ENCODE results near the gene CLDN19. TPM values are rescaled to one million over a fixed set of nuclear protein-coding genes. Genes with fewer than 3 reads are reported as not detected.
"Not testable (repeated sequence)": the region's sequence is repeated elsewhere in the genome, so short reads cannot be mapped to it uniquely, and the experiment has no call there.

Gene CLDN19
- total RNA-seq, 1 donor from 2014 or later = not detected

DNA sequence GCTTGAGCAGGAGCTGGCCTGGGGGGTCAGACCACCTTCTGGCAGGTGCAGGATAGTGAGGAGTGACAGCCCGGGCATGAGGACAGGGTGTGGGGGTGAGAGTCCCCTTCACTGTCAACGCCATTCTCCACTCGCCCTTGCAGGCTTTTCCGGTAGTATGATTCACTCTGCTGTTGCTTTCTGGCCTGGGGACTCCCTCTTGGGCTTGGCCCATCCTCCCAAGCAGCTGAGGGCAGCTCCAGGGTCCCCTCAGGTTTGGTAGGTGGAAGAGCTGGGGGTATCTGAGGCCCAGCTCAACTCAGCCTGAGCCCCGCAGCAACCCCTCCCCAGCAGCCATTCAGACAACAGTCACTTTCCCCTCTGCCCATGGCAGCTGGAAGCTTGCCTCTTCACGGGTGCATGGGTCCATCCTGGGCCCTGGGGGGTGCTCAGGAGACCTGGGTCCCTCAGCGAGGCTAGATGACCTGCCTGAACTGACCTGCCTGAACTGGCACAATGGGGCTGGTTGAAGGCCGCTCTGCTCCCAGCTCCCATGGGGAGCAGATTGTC, 1.3 kb downstream of the CLDN19 start:
- DNase-seq (ENCODE audit: low read depth in 2 of 2) = no peak

DNA sequence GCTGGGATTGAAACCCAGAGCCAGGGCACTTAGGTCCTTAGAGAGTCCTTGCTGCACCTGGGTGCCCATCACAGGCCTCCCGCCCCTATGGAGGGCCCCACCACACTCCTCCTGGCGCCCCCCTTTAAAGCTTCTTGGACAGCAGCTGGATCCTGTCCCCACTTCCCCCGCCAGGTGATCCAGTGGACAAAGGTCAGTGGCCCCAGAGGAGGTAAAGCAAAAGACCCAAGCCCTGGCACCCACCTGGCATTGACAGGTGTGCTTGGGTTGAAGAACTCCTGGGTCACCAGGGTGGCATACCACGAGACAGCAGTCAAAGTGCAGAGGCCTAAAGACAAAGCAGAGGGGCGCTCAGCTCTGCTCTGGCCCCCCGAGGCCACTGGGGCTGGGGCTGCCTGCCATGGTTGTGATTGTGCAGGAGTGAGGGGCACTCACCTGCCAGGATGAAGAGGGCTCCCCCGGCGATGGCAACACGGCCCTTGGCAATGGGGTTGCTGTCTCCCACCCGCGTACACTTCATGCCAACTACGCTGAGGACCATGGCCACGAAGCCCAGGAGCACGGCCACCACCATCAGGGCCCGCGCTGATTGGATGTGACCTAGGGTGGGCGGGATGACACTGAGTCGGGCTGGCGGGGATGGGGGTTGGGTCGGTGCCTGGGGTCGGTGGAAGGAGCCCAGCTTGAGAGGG, 1.9 kb downstream of the CLDN19 start:
- no peak for DNase-seq (ENCODE audit: low read depth in 2 of 2)

DNA sequence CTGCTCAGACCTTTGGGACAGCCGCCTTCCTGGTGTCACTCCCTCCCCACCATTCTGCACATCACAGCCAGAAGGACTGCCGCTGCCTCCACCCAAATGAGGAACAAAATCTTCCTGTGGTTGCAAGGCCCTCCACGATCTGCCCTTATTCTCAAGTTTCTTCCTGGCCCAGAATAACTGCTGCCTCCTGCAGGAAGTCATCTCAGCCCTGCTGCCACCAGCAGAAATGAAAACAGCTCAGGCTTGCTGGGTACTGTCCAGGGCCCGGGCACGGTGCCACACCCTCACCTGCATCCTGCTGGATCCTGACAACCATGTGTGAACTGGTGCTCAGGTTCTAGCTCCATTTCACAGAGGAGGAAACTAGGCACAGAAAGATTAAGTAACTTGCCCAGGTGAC, 2.8 kb downstream of the CLDN19 start:
- no peak for DNase-seq (ENCODE audit: low read depth in 2 of 2)

DNA sequence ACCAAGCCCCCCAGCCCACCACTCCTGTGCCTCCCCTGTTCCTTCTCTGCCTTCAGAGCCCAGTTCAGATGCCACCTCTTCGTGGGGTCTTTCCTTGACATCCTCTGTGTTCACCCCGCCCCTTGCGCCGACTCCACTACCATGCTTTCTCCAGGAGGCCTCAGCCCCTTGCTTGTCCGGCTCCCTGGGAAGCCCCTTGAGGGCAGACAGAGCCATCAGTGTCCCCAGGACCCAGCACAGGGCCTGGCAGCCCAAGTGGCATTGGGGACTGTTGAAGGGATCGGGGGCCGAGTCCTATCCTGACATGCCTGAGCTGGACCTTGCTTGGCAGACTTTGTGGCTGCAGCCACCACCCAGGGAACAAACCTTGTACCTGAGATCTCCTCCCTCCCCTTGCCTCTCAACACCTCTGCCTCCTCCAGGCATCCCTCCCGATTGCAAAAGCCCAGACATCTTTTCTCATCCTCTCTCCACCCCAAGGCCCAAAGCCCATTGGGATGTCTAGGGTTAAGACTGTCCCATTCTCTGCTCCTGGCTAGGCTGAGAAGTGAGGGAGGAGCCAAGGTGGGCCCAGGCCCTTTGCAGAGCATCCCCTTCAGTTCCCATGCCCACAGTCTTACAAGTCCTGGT, 3.4 kb downstream of the CLDN19 start:
- DNase-seq (ENCODE audit: low read depth in 2 of 2) = no peak

DNA sequence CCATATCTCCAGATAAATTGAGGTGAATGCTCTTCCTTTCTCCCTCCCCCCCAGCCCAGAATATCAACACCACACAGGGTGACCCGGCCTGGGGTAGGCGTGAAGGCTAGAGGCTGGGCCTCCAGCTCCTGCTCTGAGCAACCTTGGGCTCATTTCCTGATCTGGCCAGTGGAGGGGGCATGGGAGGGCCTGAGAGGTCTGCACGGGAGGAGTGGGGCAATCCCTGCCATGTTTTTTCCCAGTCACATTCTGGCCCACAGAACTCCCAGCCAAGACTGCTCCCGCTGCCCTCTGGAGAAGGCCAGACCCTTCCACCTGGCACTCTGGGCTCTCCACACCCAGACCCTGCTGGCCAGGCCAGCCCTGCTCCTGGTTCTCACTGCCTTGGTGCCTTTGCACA, 3.9 kb downstream of the CLDN19 start:
- no peak for DNase-seq (ENCODE audit: low read depth in 2 of 2)

DNA sequence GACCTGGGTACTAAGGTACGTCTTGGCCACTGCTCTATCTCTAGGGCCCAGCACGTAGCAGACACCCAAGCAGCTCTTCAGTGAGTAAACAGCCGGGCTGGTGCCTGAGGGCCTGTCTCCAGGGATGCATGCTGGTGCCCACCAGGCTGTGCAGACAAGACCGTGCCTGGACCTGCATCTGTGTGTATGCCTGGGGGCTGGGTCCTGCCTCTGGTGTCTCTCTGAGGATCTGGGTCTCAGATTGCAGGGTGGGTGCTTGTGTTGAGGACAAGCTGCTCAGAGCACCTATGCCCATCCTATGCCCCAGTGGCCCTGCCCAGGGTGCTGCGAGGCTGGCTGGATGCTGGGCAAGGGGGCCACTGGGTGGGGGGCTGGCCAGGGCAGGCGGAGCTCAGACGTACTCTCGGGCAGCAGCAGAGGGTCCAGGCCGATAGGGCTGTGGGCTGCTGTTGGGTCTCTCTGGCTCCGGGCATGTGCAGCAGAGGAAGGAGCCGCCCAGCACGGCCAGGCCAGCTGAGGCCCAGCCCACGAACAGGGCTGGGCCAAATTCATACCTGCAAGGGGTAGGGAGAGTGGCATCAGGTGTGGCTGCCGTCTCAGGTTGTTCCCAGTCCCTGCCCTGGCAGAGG, 4.4 kb downstream of the CLDN19 start:
- no peak for DNase-seq (ENCODE audit: low read depth in 2 of 2)

DNA sequence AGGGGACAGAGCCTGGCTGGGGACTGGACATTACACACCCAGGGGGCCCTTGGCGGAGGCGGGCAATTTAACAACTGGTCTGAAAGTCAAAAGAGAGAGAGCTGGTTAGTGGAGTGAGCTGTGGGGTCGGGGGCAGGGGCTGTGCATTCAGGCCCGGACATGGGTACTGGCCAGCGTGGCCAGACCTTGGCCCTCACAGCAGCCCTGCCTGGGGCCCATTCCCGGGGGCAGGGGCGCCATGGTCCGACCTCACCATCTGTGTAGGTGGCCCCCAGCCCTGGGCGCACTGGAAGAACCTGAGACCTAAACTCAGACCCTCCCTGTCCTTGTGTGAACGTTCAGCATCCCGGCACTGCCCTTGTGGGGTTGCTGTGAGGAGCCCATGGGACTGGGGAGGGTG, 5.0 kb downstream of the CLDN19 start:
- no peak for DNase-seq (ENCODE audit: low read depth in 2 of 2)

DNA sequence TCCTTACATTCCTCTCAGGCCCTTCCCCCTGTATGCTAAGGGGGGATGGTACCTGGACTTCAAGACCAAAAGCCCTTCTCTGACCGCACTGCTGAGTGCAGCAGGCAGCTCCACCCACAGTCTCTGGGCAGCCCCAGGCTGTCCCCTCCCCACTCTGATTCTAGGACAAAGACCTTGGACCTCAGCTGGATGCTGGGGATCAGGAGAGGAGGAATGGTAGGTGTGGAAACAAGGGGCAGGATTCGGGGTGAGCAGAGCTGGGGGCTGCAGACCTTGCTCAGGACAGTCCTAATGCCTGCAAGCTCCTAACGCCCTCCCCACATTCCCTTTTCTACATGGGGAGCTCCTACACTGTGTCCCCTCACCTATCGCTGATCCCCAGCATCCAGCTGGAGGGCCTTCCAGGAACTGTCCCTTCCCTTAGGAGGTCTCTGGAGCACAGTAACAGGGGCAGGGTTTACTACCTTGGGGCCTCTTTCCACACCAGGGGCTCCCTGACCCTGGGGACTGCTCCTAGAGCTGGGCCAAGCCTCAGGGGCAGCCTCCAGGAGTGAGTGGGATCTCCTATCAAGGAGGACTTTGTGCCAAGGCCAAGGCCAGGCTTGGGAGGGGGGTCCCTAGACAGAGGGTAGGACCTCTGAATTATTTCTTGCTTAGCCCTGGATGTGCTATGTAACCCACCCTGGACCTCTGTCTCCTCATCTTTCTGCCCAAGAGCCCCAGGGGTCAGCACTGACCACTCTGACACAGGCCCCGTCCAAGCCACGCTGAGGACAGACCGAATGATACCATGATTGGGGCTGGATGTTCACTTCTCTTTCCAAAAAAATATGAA, 5.6 kb downstream of the CLDN19 start:
- no peak for DNase-seq (ENCODE audit: low read depth in 2 of 2)

DNA sequence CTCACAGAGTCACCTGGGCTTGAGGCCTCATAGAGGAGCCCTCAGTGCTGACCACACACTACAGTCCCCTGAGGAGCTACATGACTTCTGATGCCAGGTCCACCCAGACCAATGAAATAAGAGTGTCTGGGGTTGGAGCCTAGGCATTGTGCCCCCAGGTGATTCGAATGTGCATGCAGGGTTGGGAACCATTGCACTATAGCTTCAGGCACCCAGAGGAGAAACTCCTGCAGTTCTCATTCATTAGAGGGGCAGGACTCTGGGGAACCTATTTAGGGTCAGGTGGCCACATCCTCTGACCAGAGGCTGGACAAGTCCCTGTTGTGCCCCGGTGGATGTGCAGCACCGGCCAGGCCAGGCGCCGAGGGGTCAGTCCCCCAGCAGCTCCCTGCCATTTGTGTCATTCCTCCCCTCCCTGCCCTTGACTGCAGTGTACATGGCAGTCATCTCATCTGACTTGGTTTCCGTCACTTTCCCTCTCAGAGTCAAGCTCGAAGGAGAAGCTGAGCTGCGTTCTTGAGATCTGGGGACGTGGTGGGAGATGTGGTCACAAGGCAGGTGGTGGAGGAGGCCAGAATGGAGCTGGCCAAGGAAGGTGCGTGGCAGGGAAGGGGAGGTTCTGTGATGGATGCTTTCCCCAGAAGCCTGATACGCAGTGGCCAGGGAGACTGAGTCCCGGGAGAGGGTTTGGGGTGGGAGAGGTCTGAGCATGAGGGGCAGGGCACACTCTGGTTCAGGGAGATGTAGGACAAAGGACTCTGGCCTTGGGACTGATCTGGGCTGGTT, 6.4 kb downstream of the CLDN19 start:
- no peak for DNase-seq (ENCODE audit: low read depth in 2 of 2)

DNA sequence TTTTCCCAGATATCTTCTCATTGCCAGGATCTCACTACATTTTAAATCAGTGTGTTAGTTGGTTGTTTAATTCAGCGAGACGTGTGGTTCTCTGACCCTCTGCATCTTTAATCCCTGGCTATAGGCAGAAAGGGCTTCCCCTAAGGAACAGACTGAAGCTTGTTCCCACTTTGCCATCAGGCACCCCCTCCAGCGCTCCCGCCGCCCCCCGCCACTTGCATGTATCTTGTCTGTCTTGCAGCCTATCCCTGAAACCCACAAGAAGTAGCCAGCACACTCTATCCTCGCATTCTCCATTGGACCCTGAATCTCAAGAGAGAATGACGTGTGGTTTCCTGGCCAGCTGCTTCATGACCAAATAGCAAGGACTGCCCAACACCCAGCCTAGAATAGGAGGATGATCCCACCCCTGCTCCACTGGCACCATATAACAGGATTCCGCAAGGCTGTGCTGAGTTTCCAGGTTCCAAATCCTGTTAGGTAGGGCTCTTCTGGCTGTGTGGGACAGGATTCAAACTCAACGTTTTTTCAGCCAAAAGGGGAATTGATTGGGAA, 7.8 kb downstream of the CLDN19 start:
- DNase-seq (ENCODE audit: low read depth in 2 of 2) = no peak

DNA sequence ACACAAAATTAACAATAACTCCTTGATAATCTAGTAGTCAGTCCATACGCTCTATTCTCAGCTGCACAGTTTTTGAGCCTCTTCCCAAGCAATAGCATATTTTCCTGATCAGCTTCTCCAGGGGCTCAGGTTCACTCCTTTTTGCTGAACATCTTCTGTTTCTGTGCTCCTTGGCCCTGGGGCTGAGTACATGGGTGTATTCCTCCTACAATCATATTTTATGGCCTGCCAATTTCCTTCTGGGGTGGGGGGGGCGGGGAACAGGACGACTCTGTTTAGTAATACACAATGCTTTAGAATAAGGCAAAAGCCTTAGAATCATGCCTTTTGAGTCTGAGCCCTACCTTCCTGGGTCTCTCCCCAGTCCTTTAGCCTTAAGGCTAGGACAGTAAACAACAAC, 8.5 kb downstream of the CLDN19 start:
- DNase-seq (ENCODE audit: low read depth in 2 of 2) = no peak

DNA sequence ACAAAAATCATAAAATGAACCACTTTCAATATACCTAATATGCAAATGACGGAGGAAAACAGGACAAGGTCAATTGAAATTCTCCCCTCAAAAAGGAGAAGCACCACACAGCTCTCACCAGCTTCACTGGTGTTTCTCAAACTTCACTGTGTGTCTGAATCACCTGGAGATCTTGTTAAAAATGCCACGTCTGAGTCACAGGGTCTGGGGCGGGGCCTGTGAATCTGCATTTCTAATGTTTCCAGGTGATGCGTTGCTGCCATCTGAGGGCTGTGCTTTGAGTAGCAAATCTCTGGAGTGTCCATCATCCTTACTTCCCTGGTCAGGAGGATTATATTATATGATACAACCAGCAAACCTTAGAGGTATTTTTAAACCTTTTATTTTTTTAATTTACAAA, 9.0 kb downstream of the CLDN19 start:
- no peak for DNase-seq (ENCODE audit: low read depth in 2 of 2)

DNA sequence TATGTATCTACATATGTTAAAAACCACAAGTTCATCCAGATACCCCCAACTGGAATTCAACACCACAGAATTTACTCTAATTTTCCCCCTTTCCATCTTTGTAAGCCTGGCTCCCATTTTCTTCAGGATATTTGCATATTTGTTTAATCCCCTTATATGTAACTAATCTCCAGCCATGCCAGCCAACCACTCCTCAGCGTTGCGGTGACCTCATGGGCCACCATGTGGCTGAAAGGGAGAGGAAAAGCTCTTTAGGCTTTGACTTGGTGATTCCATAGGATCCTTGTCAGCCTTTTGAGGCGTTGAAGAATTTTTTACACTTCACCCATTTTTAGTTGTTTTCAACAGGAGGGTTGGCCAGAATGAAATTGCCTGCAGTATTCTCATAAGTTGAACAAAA, 10.0 kb downstream of the CLDN19 start:
- DNase-seq (ENCODE audit: low read depth in 2 of 2) = no peak

DNA sequence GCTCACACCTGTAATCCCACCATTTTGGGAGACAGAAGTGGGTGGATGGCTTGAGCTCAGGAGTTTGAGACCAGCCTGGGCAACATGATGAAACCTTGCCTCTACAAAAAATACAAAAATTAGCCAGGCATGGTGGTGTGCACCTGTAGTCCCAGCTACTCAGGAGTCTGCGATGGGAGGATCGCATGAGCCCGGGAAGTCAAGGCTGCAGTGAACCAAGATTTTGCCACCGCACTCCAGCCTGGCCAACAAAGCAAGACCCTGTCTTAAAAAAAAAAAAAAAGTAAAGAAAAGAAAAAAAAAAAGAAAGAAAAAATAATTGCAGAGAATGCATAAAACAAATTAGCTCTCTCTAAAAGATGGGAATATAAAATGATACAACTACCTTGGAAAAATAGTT, 14.2 kb downstream of the CLDN19 start:
- DNase-seq (ENCODE audit: low read depth in 2 of 2) = not testable (repeated sequence)

DNA sequence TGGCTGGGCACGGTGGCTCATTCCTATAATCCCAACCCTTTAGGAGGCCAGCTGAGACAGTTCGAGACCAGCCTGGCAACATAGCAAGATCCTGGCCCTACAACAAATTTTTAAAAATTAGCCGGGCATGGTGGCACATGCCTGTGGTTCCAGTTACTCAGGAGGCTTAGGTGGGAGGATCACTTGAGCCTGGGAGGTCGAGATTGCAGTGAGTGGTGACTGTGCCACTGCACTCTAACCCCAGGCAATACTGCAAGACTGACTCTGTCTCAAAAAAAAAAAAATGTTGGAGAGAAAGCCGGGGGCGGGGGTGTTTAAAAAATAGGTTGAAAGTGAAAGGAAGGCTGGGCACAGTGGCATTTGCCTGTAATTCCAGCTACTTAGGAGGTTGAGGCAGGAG, 16.5 kb downstream of the CLDN19 start:
- DNase-seq (ENCODE audit: low read depth in 2 of 2) = no peak

DNA sequence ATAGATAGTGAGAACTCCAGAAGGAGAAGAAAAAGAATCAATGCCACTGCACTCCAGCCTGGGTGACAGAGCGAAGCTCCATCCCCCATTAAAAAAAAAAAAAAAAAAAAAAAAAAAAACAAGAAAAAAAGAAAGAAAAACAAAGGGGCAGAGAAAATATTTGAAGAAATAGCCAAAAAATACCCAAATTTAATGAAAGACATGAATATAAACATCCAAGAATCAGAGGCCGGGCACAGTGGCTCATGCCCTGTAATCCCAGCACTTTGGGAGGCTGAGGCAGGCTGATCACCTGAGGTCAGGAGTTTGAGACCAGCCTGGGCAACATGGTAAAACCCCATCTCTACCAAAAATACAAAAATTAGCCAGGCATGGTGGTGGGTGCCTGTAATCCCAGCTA, 17.6 kb downstream of the CLDN19 start:
- not testable (repeated sequence) for DNase-seq (ENCODE audit: low read depth in 2 of 2)

DNA sequence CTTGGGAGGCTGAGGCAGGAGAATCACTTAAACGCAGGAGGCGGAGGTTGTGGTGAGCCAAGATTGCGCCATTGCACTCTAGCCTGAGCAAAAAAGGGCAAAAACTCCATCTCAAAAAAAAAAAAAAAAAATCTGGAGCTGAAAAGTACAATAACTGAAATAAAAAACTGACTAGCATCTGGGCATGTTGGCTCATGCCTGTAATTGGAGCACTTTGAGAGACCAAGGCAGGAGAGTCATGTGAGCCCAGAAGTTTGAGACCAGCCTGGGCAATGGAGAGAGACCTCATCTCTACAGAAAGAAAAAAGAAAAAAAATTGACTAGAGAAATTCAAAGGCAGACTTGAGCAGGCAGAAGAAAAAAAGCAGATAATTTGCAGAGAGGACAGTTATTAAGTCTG, 18.1 kb downstream of the CLDN19 start:
- no peak for DNase-seq (ENCODE audit: low read depth in 2 of 2)

DNA sequence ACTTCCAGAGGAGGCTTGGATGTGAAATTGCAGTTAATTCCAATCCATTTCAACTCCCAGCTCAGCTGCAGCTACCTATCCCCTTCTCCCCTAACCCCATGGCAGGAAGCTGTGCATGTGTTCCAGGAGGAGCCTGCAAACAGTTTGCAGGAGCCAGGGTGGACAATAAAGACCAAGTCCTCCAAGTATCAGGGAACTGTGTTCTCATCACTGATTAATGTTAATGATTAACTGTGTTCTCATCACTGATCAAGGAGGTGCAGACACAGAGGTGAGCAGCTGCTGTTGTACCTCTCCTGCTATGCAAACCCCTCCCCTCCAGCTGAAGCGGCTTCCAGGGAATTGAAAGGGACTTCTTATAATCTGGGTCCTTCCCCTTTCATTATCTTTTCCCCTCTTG, 19.2 kb downstream of the CLDN19 start:
- no peak for DNase-seq (ENCODE audit: low read depth in 2 of 2)

DNA sequence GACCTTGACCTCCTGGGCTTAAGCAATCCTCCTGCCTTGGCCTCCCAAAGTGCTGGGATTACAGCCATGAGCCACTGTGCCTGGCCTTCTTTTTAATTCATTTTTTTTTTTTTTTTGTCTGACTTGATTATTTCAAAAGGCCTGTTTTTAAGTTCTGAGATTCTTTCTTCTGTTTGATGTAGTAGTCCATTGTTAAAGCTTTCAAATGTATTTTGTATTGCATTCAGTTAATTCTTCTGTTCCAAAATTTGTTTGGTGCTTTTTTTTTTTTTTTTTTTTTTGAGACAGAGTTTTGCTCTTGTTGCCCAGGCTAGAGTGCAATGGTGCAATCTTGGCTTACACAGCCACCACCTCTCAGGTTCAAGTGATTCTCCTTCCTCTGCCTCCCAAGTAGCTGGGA, 25.6 kb downstream of the CLDN19 start:
- DNase-seq (ENCODE audit: low read depth in 2 of 2) = not testable (repeated sequence)

DNA sequence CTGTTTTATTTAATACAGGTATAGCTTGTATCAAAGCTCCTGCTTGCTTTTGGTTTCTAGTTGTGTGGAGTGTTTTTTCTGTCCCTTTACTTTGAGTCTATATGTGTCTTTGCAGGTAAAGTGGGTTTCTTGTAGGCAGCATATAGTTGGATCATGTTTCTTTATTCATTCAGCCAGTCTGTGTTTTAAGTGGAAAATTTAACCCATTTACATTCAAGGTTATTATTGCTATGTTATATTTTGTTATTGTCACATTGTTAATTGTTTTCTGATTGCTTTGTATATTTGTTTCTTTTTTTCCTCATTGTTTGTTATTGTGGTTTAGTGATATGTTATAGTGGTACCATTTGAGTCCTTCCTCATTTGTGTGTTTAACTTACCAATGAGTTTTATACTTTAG, 26.7 kb downstream of the CLDN19 start:
- DNase-seq (ENCODE audit: low read depth in 2 of 2) = no peak

DNA sequence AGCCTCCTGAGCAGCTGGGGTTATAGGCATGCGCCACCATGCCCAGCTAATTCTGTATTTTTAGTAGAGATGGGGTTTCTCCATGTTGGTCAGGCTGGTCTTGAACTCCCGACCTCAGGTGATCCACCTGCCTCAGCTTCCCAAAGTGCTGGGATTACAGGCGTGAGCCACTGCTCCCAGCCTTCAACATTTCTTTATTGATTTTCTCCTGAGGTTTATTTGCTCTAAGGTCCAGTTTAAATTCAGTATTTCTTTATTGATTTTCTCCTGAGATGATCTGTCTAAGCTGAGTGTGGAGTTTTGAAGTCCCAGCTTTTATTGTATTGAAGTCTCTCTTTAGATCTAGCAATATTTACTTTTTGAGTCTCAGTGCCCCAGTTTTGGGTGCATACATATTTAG, 27.2 kb downstream of the CLDN19 start:
- not testable (repeated sequence) for DNase-seq (ENCODE audit: low read depth in 2 of 2)
